Measurements from ENCODE around the gene HCFC1. TPM values are rescaled to one million over a fixed set of nuclear protein-coding genes. Genes with fewer than 3 reads are reported as not detected.

HCFC1 gene
- total RNA-seq, 1 donor from 2014 or later: 61.2 TPM

GRCh38 chrX:153957224-153957623, 14.4 kb downstream of the HCFC1 start:
- Histone ChIP-seq H4K20me1 (ENCODE audit: insufficient read depth, low read length) (peaks cover 14% of the 10 kb centered on the region), H3K9me3 (ENCODE audit: insufficient read depth, low read depth, low read length) (no peaks in the 10 kb centered on the region), H2AFZ (ENCODE audit: low read depth, low read length) (no peak overlapping the region), H3K36me3 (ENCODE audit: insufficient read depth, low read length) (peaks cover 5% of the 10 kb centered on the region), H3K27me3 (ENCODE audit: insufficient read depth, low read length) (no peaks in the 10 kb centered on the region), H3K4me2 (ENCODE audit: low read length) (no peak overlapping the region), H3K79me2 (ENCODE audit: insufficient read depth, low read length) (peaks cover 24% of the 10 kb centered on the region), H3K4me3 (ENCODE audit: insufficient read depth, low read depth, low read length) (no peak overlapping the region), H3K4me1 (ENCODE audit: insufficient read depth, low read length) (peaks cover 4% of the 10 kb centered on the region), H3K9ac (ENCODE audit: low read length) (no peak overlapping the region), H3K27ac (ENCODE audit: low read depth, low read length) (no peak overlapping the region)
- Mint-ChIP-seq H3K36me3 (ENCODE audit: low read depth, unreplicated experiment) (peaks cover 7% of the 10 kb centered on the region), H3K4me1 (ENCODE audit: low read depth, unreplicated experiment) (no peaks in the 10 kb centered on the region), H3K9me3 (ENCODE audit: unreplicated experiment) (no peaks in the 10 kb centered on the region), H3K27ac (ENCODE audit: unreplicated experiment) (no peak overlapping the region), H3K27me3 (ENCODE audit: low read depth, unreplicated experiment) (no peaks in the 10 kb centered on the region), H3K4me3 (ENCODE audit: unreplicated experiment) (no peak overlapping the region)
- FAIRE-seq: no peak
- TF ChIP-seq CTCF (IDR thresholded peaks at IDR 0.05; ENCODE audit: insufficient read depth, low read depth, low read length) (no peak), EZH2 (IDR thresholded peaks at IDR 0.05; ENCODE audit: insufficient read depth, low read length) (no peak)
- no peak for DNase-seq (ENCODE audit: low read depth)

GRCh38 chrX:153956044-153956907, 15.3 kb downstream of the HCFC1 start:
- Histone ChIP-seq H3K4me1 (ENCODE audit: insufficient read depth, low read length) (peaks cover 4% of the 10 kb centered on the region), H3K9ac (ENCODE audit: low read length) (no peak overlapping the region), H3K9me3 (ENCODE audit: insufficient read depth, low read depth, low read length) (no peaks in the 10 kb centered on the region), H3K27me3 (ENCODE audit: insufficient read depth, low read length) (no peaks in the 10 kb centered on the region), H3K36me3 (ENCODE audit: insufficient read depth, low read length) (peaks cover 5% of the 10 kb centered on the region), H4K20me1 (ENCODE audit: insufficient read depth, low read length) (peaks cover 7% of the 10 kb centered on the region), H3K27ac (ENCODE audit: low read depth, low read length) (no peak overlapping the region), H3K79me2 (ENCODE audit: insufficient read depth, low read length) (peaks cover 14% of the 10 kb centered on the region), H2AFZ (ENCODE audit: low read depth, low read length) (no peak overlapping the region), H3K4me2 (ENCODE audit: low read length) (no peak overlapping the region), H3K4me3 (ENCODE audit: insufficient read depth, low read depth, low read length) (no peak overlapping the region)
- H3K4me1 Mint-ChIP-seq (ENCODE audit: low read depth, unreplicated experiment): no peaks in the 10 kb centered on the region
- peaks cover 7% of the 10 kb centered on the region for H3K36me3 Mint-ChIP-seq (ENCODE audit: low read depth, unreplicated experiment)
- no peaks in the 10 kb centered on the region for H3K27me3 Mint-ChIP-seq (ENCODE audit: low read depth, unreplicated experiment)
- no peak for TF ChIP-seq EZH2 (IDR thresholded peaks at IDR 0.05; ENCODE audit: insufficient read depth, low read length)
- TF ChIP-seq CTCF (IDR thresholded peaks at IDR 0.05; ENCODE audit: insufficient read depth, low read depth, low read length): no peak
- no peak overlapping the region for H3K27ac Mint-ChIP-seq (ENCODE audit: unreplicated experiment)
- H3K9me3 Mint-ChIP-seq (ENCODE audit: unreplicated experiment): no peaks in the 10 kb centered on the region
- no peak for FAIRE-seq
- H3K4me3 Mint-ChIP-seq (ENCODE audit: unreplicated experiment): no peak overlapping the region
- DNase-seq (ENCODE audit: low read depth): no peak

- no peaks in the 10 kb centered on the region for H4K20me1 ChIP-seq (ENCODE audit: insufficient read depth, low read length)
- peaks cover 7% of the 10 kb centered on the region for H3K79me2 ChIP-seq (ENCODE audit: insufficient read depth, low read length)
- peaks cover 2% of the 10 kb centered on the region for H3K4me1 Mint-ChIP-seq (ENCODE audit: low read depth, unreplicated experiment)
- no peak overlapping the region for H3K4me2 ChIP-seq (ENCODE audit: low read length)
- FAIRE-seq: no peak
- H2AFZ ChIP-seq (ENCODE audit: low read depth, low read length): no peak overlapping the region
- H3K9ac ChIP-seq (ENCODE audit: low read length): no peak overlapping the region
- peaks cover 4% of the 10 kb centered on the region for H3K4me1 ChIP-seq (ENCODE audit: insufficient read depth, low read length)
- H3K27ac Mint-ChIP-seq (ENCODE audit: unreplicated experiment): no peak overlapping the region
- H3K4me3 ChIP-seq (ENCODE audit: insufficient read depth, low read depth, low read length): no peak overlapping the region
- no peaks in the 10 kb centered on the region for H3K27me3 Mint-ChIP-seq (ENCODE audit: low read depth, unreplicated experiment)
- H3K9me3 ChIP-seq (ENCODE audit: insufficient read depth, low read depth, low read length): no peaks in the 10 kb centered on the region
- H3K36me3 ChIP-seq (ENCODE audit: insufficient read depth, low read length): peaks cover 6% of the 10 kb centered on the region
- no peak for DNase-seq (ENCODE audit: low read depth)
- peaks cover 5% of the 10 kb centered on the region for H3K36me3 Mint-ChIP-seq (ENCODE audit: low read depth, unreplicated experiment)
- no peaks in the 10 kb centered on the region for H3K27me3 ChIP-seq (ENCODE audit: insufficient read depth, low read length)
- no peak for TF ChIP-seq EZH2 (IDR thresholded peaks at IDR 0.05; ENCODE audit: insufficient read depth, low read length)
- TF ChIP-seq CTCF (IDR thresholded peaks at IDR 0.05; ENCODE audit: insufficient read depth, low read depth, low read length): no peak
- H3K27ac ChIP-seq (ENCODE audit: low read depth, low read length): no peak overlapping the region
- no peak overlapping the region for H3K4me3 Mint-ChIP-seq (ENCODE audit: unreplicated experiment)
- H3K9me3 Mint-ChIP-seq (ENCODE audit: unreplicated experiment): no peaks in the 10 kb centered on the region
Observed at GRCh38 chrX:153955228-153955732, 16.3 kb downstream of the HCFC1 start.
